B cell (primary cell): ENCODE measurements around the gene BBC3. TPM values are rescaled to one million over a fixed set of nuclear protein-coding genes. Genes with fewer than 3 reads are reported as not detected.

Experiments
- ATAC-seq: fragments of 200-7000 bp; cut with Tn5 transposase; one replicate; pipeline ENCODE4 v1.10.0; 2021; ENCODE audit warnings: low read depth, mild to moderate bottlenecking, moderate number of reproducible peaks, moderate library complexity
- CTCF ChIA-PET: fragments of 350-600 bp; sonication (Branson Sonifier 250); formaldehyde crosslinking; loops from one replicate; lab custom pipeline; 2021; ENCODE audit warnings: antibody characterized with exemption, inconsistent platforms; lab: Charles Lee
- POLR2A ChIA-PET: fragments of 350-600 bp; sonication (Branson Sonifier 250); formaldehyde crosslinking; loops from one replicate; lab custom pipeline; 2021; ENCODE audit warnings: antibody characterized with exemption; lab: Charles Lee
- DNase-seq: peaks from one replicate; pipeline ENCODE4 v3.0.0; 2013
- H2AFZ ChIP-seq: 2 replicates; pipeline ENCODE4 v1.6.1; 2012; ENCODE audit warnings: mild to moderate bottlenecking, low read depth, low read length; ENCODE audit not compliant: insufficient read depth, poor library complexity, severe bottlenecking
- H3K27ac ChIP-seq, 2 donors: 1 replicate in 1 of 2; 2 replicates in 1 of 2; pipeline ENCODE4 v1.5.1; 2012 to 2013; ENCODE audit warnings: low read length in 2 of 2, mild to moderate bottlenecking in 2 of 2, moderate library complexity in 1 of 2
- H3K27me3 ChIP-seq, 4 experiments: fragments of 200-600 bp in 1 of 4; sonication (generic) in 1 of 4; replicated peaks in 1 of 4; 1 replicate in 2 of 4; 2 replicates in 2 of 4; pipeline versions ENCODE4 v1.6.1 to v1.7.0; 2013 to 2016; ENCODE audit warnings: low read length in 3 of 4, mild to moderate bottlenecking in 2 of 4, mixed read lengths in 1 of 4, moderate library complexity in 1 of 4; ENCODE audit not compliant: insufficient read depth in 4 of 4, control insufficient read depth in 3 of 4; ENCODE audit errors: control extremely low read depth in 1 of 4
- H3K36me3 ChIP-seq, 2 experiments: replicated peaks in 1 of 2; 1 replicate in 1 of 2; 2 replicates in 1 of 2; pipeline versions ENCODE4 v1.6.1 to v1.7.1; 2013; ENCODE audit warnings: low read length in 1 of 2; ENCODE audit not compliant: insufficient read depth in 2 of 2, control insufficient read depth in 1 of 2; ENCODE audit errors: control extremely low read depth in 1 of 2, extremely low read depth in 1 of 2
- H3K4me1 ChIP-seq, 2 donors: fragments of 200-600 bp in 1 of 2; sonication (generic) in 1 of 2; 1 replicate in 1 of 2; 2 replicates in 1 of 2; pipeline versions ENCODE4 v1.5.1 to v1.6.1; 2013 to 2017; ENCODE audit warnings: low read length in 2 of 2; ENCODE audit not compliant: control insufficient read depth in 2 of 2, insufficient read depth in 2 of 2
- H3K4me2 ChIP-seq: replicated peaks from 2 replicates; pipeline ENCODE3; 2012; ENCODE audit warnings: mild to moderate bottlenecking, low read depth, low read length; ENCODE audit not compliant: poor library complexity, severe bottlenecking
- H3K4me3 ChIP-seq, 5 experiments: fragments of 200-600 bp in 1 of 5; sonication (generic) in 1 of 5; 1 replicate in 3 of 5; 2 replicates in 2 of 5; pipeline versions ENCODE4 v1.5.1 to v1.7.0; 2011 to 2016; ENCODE audit warnings: low read length in 4 of 5, mild to moderate bottlenecking in 4 of 5, low read depth in 2 of 5, control low read depth in 1 of 5, moderate library complexity in 1 of 5; ENCODE audit not compliant: insufficient read depth in 1 of 5; ENCODE audit errors: control extremely low read depth in 1 of 5, extremely low read depth in 1 of 5
- H3K79me2 ChIP-seq: fragments of 200-600 bp; sonication (generic); one replicate; pipeline ENCODE4 v1.6.0; 2016; ENCODE audit warnings: low read length; ENCODE audit not compliant: control insufficient read depth, insufficient read depth
- H3K9ac ChIP-seq: fragments of 200-600 bp; sonication (generic); 2 replicates; pipeline ENCODE4 v1.6.1; 2017; ENCODE audit warnings: mild to moderate bottlenecking, low read length, moderate library complexity
- H3K9me3 ChIP-seq, 3 donors: one replicate each; pipeline versions ENCODE4 v1.6.1 to v1.7.1; 2013; ENCODE audit warnings: low read length in 2 of 3; ENCODE audit not compliant: control insufficient read depth in 2 of 3, insufficient read depth in 1 of 3; ENCODE audit errors: control extremely low read depth in 1 of 3
- H4K20me1 ChIP-seq: 2 replicates; pipeline ENCODE4 v1.6.0; 2012; ENCODE audit warnings: mild to moderate bottlenecking, low read length; ENCODE audit not compliant: insufficient read depth, control insufficient read depth, poor library complexity, severe bottlenecking
- H3K27ac Mint-ChIP-seq: one replicate; pipeline ENCODE4 v1.8.0; 2021; ENCODE audit warnings: mixed read lengths
- H3K27me3 Mint-ChIP-seq: one replicate; pipeline ENCODE4 v1.8.0; 2021; ENCODE audit warnings: mixed read lengths
- H3K4me1 Mint-ChIP-seq: one replicate; pipeline ENCODE4 v1.8.0; 2021; ENCODE audit warnings: mixed read lengths
- H3K4me3 Mint-ChIP-seq: one replicate; pipeline ENCODE4 v1.8.0; 2021; ENCODE audit warnings: mixed read lengths
- H3K9me3 Mint-ChIP-seq: one replicate; pipeline ENCODE4 v1.8.0; 2022; ENCODE audit warnings: mixed read lengths; ENCODE audit not compliant: insufficient read depth
- EZH2 ChIP-seq: IDR thresholded peaks from 2 replicates; pipeline ENCODE4 v1.6.1; 2012; ENCODE audit warnings: borderline replicate concordance, low read depth, mild to moderate bottlenecking, moderate library complexity, low read length; ENCODE audit not compliant: insufficient read depth, poor library complexity, severe bottlenecking
- WGBS: methylation state at CpG from one replicate; pipeline ENCODE4 v1.1.5; 2013; ENCODE audit warnings: missing lambda C conversion rate; ENCODE audit not compliant: insufficient coverage; 5-methylcytosine and 5-hydroxymethylcytosine counted together
- intact Hi-C: fragments of 100-400 bp; cut with micrococcal nuclease; formaldehyde crosslinking; loops from one replicate; pipeline ENCODE4 v1.10.0; 2022
- polyA plus RNA-seq: library from polyadenylated mRNA; depleted of rRNA; stranded (reverse); fragments of >200 nt; gene quantifications from 2 replicates; pipeline ENCODE4 v1.2.3, GENCODE V29; 2012
- total RNA-seq, 2 donors: library from RNA; stranded (reverse); fragments of 120-200 nt in 1 of 2; gene quantifications; 1 replicate in 1 of 2; 2 replicates in 1 of 2; pipeline versions ENCODE4 v1.2.3 to v1.2.4, GENCODE V29; 2013 to 2022
- TF ChIP-seq, protein P1 (sequence below): fragments of 200-600 bp; IDR thresholded peaks from one replicate; pipeline ENCODE4 v1.8.0; 2022; ENCODE audit warnings: antibody characterized with exemption, mild to moderate bottlenecking

Gene BBC3
- total and polyA plus RNA-seq, 2 donors (not counting 1 experiment from before 2014, with no cell fraction given), result 10.2 to 17.8 TPM

DNA sequence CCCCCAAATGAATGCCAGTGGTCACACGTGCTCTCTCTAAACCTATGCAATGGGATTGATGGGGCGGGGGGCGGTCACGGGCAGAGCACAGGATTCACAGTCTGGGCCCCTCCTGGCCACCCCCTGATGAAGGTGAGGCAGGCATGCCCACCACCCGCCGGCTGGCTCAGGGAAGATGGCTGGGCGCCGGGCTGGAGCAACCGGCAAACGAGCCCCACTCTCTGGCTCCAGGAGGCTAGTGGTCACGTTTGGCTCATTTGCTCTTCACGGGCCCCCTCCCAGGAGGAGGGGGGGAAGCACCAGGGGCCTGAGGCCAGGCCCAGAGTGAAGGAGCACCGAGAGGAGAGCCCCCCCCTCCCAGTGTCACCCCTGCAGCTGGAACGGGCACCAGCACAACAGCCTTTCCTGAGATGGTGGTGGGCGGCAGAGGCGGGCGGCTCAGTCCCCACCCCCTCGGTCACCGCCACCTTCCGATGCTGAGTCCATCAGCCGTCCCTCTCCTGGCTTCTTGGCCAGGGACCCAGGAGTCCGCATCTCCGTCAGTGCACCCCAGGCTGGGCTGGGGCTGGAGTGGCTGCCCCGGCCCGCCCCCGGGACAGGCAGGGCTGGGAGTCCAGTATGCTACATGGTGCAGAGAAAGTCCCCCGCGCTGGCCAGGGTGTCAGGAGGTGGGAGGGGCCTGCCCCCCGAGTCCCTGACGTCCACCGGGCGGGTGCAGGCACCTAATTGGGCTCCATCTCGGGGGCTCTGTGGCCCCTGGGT lies 9.7 kb downstream of the BBC3 start:
- H2AFZ ChIP-seq, result no peak overlapping the region
- no peaks in the 10 kb centered on the region for H3K9me3 Mint-ChIP-seq
- ATAC-seq (no peak), DNase-seq (no peak)
- intact Hi-C loops, result no loop called here
- H3K4me3 ChIP-seq, result no peak overlapping the region
- H3K4me3 Mint-ChIP-seq, result no peak overlapping the region
- POLR2A ChIA-PET, result no interaction called here
- no peaks in the 10 kb centered on the region for H3K36me3 ChIP-seq
- no peak overlapping the region for H3K9ac ChIP-seq
- no peaks in the 10 kb centered on the region for H3K79me2 ChIP-seq
- no peaks in the 10 kb centered on the region for H3K27me3 ChIP-seq
- H3K27ac ChIP-seq, result no peak overlapping the region
- H3K9me3 ChIP-seq, result no peaks in the 10 kb centered on the region
- TF ChIP-seq, protein P1, sequence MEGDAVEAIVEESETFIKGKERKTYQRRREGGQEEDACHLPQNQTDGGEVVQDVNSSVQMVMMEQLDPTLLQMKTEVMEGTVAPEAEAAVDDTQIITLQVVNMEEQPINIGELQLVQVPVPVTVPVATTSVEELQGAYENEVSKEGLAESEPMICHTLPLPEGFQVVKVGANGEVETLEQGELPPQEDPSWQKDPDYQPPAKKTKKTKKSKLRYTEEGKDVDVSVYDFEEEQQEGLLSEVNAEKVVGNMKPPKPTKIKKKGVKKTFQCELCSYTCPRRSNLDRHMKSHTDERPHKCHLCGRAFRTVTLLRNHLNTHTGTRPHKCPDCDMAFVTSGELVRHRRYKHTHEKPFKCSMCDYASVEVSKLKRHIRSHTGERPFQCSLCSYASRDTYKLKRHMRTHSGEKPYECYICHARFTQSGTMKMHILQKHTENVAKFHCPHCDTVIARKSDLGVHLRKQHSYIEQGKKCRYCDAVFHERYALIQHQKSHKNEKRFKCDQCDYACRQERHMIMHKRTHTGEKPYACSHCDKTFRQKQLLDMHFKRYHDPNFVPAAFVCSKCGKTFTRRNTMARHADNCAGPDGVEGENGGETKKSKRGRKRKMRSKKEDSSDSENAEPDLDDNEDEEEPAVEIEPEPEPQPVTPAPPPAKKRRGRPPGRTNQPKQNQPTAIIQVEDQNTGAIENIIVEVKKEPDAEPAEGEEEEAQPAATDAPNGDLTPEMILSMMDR, result no peak
- no peak for TF ChIP-seq EZH2
- H3K27me3 Mint-ChIP-seq, result no peaks in the 10 kb centered on the region
- no peak overlapping the region for H3K4me2 ChIP-seq
- peaks cover 4% of the 10 kb centered on the region for H3K4me1 Mint-ChIP-seq
- H4K20me1 ChIP-seq, result peaks cover 4% of the 10 kb centered on the region
- no peak overlapping the region for H3K27ac Mint-ChIP-seq
- peaks cover 5 to 7% of the 10 kb centered on the region in 2 donors for H3K4me1 ChIP-seq
- WGBS, result 93% methylated on average over 26 of the region's 33 CpGs
- CTCF ChIA-PET, result interaction anchor here (1.8 kb wide), 1 partner anchor 23 kb away, joined by 8 read pairs; no protein-coding TSS in a partner anchor

DNA sequence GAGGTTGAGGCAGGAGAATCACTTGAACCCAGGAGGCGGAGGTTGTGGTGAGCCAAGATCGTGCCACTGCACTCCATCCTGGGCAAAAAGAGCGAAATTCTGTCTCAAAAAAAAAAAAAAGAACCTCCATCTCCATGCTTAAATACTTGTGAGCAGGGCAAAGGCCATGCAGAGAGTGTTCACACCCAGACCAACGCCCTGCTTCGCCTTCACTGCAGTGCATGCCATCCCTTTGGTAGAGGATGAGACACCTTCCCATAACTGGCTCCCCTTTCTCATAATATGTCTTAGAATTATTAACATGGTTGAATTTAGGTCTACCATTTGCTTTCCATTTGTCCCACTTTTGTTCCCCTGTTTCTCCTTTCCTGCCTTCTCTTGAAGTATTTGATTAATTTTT lies 15.4 kb downstream of the BBC3 start:
- Mint-ChIP-seq H3K4me3 (no peak overlapping the region), H3K27me3 (no peaks in the 10 kb centered on the region), H3K4me1 (peaks cover 3% of the 10 kb centered on the region), H3K27ac (no peak overlapping the region), H3K9me3 (no peaks in the 10 kb centered on the region)
- no peak overlapping the region for H3K9ac ChIP-seq
- H3K36me3 ChIP-seq, result no peaks in the 10 kb centered on the region
- DNase-seq (no peak), ATAC-seq (no peak)
- CTCF ChIA-PET, result interaction anchor here (0.7 to 14.1 kb wide), 2 partner anchors 32 to 342 kb away, joined by 4 to 557 read pairs; no protein-coding TSS in a partner anchor
- H2AFZ ChIP-seq, result no peak overlapping the region
- no peaks in the 10 kb centered on the region for H3K9me3 ChIP-seq
- no peak overlapping the region for H3K4me2 ChIP-seq
- POLR2A ChIA-PET, result interaction anchor here (0.7 kb wide), 1 partner anchor 39 kb away, joined by 6 read pairs; no protein-coding TSS in a partner anchor
- no peaks in the 10 kb centered on the region for H3K27me3 ChIP-seq
- intact Hi-C loops, result no loop called here
- H3K4me1 ChIP-seq, result peaks cover 4% of the 10 kb centered on the region in 2 donors
- no peak overlapping the region for H3K27ac ChIP-seq
- TF ChIP-seq, protein P1, result no peak
- TF ChIP-seq EZH2, result no peak
- 100% methylated on average over 1 of the region's 5 CpGs for WGBS
- H4K20me1 ChIP-seq, result no peaks in the 10 kb centered on the region
- H3K4me3 ChIP-seq, result no peak overlapping the region
- no peaks in the 10 kb centered on the region for H3K79me2 ChIP-seq
